Posterior cingulate gyrus (tissue), 11 donors: ENCODE results near the gene CD6.

ENCODE experiments used
- DNase-seq, 10 donors: peaks; one replicate each; pipeline versions ENCODE4 v3.0.0 to v3.0.0-alpha.2; 2020 to 2021; ENCODE audit warnings: mixed read lengths in 3 of 10
- intact Hi-C: fragments of 100-400 bp; cut with DNase I; formaldehyde crosslinking; loops from one replicate; pipeline ENCODE4 v1.15.1; 2023

CD6 gene

GRCh38 chr11:60933416-60934123, 37.9 kb upstream of the CD6 start:
- intact Hi-C loops, result no loop called here
- peak in 2 of 10 donors; percentile 64 to 84 for DNase-seq

- DNase-seq, result peak in 2 of 10 donors; percentile 70 to 83
- intact Hi-C loops, result no loop called here
These were observed 37.2 kb upstream of the CD6 start for GRCh38 chr11:60934124-60934789.

- intact Hi-C loops, result no loop called here
- DNase-seq, result peak in 1 of 10 donors; percentile 75
These were observed 36.5 kb upstream of the CD6 start for GRCh38 chr11:60934790-60935605.

GRCh38 chr11:60935676-60936442, 35.6 kb upstream of the CD6 start:
- intact Hi-C loops, result no loop called here
- DNase-seq, result peak in 1 of 10 donors; percentile 46

- intact Hi-C loops, result no loop called here
- peak in 1 of 10 donors; percentile 82 for DNase-seq
These were observed 34.9 kb upstream of the CD6 start for GRCh38 chr11:60936467-60937143.

GRCh38 chr11:60937144-60937527, 34.3 kb upstream of the CD6 start:
- intact Hi-C loops, result no loop called here
- peak in 1 of 10 donors; percentile 44 for DNase-seq

- intact Hi-C loops, result no loop called here
- peak in 1 of 10 donors; percentile 82 for DNase-seq
These were observed 33.7 kb upstream of the CD6 start for GRCh38 chr11:60937811-60938210.

- intact Hi-C loops, result no loop called here
These were observed 33.0 kb upstream of the CD6 start for GRCh38 chr11:60938500-60938899.

GRCh38 chr11:60939301-60939700, 32.2 kb upstream of the CD6 start:
- intact Hi-C loops, result no loop called here
- DNase-seq, result peak in 1 of 10 donors; percentile 72

More at GRCh38 chr11:60938500-60938899, 33.0 kb upstream of the CD6 start:
- peak in 2 of 10 donors; percentile 33 to 72 for DNase-seq

- no peak for DNase-seq
- intact Hi-C loops, result no loop called here
These were observed 31.6 kb upstream of the CD6 start for GRCh38 chr11:60939855-60940254.

- intact Hi-C loops, result no loop called here
- DNase-seq, result peak in 1 of 10 donors; percentile 55
These were observed 29.9 kb upstream of the CD6 start for GRCh38 chr11:60941371-60942119.

- DNase-seq, result peak in 1 of 10 donors; percentile 30
These were observed 29.3 kb upstream of the CD6 start for GRCh38 chr11:60942219-60942618.

GRCh38 chr11:60942970-60943565, 28.4 kb upstream of the CD6 start:
- DNase-seq, result no peak

More at GRCh38 chr11:60942219-60942618, 29.3 kb upstream of the CD6 start:
- intact Hi-C loops, result no loop called here

GRCh38 chr11:60944490-60945294, 26.8 kb upstream of the CD6 start:
- intact Hi-C loops, result no loop called here
- DNase-seq, result peak in 1 of 10 donors; percentile 43

More at GRCh38 chr11:60942970-60943565, 28.4 kb upstream of the CD6 start:
- intact Hi-C loops, result no loop called here

GRCh38 chr11:60945295-60945667, 26.2 kb upstream of the CD6 start:
- no peak for DNase-seq
- intact Hi-C loops, result no loop called here

- peak in 1 of 10 donors; percentile 43 for DNase-seq
- intact Hi-C loops, result no loop called here
These were observed 24.7 kb upstream of the CD6 start for GRCh38 chr11:60946601-60947264.

GRCh38 chr11:60947700-60948099, 23.8 kb upstream of the CD6 start:
- peak in 2 of 10 donors; percentile 74 to 86 for DNase-seq
- intact Hi-C loops, result no loop called here
